GM11168 (cell line): ENCODE measurements around the gene CMIP.

Experiments used
- in situ Hi-C: fragments of 300-500 bp; cut with MboI; formaldehyde crosslinking; loops from one replicate; pipeline ENCODE4 v1.12.0; 2022; ENCODE audit warnings: low sequenced_read_pairs; ENCODE audit not compliant: unreplicated experiment

Gene CMIP

GRCh38 chr16:81638286-81638945 is 193.8 kb downstream of the CMIP start:
- in situ Hi-C loops, result no loop called here

GRCh38 chr16:81639348-81639747 is 194.7 kb downstream of the CMIP start:
- in situ Hi-C loops, result no loop called here

GRCh38 chr16:81639931-81640680 is 195.5 kb downstream of the CMIP start:
- in situ Hi-C loops, result no loop called here

- in situ Hi-C loops, result no loop called here
Observed at GRCh38 chr16:81640681-81641070, 196.1 kb downstream of the CMIP start.

- in situ Hi-C loops, result no loop called here
Observed at GRCh38 chr16:81641395-81642106, 196.9 kb downstream of the CMIP start.

- in situ Hi-C loops, result no loop called here
Observed at GRCh38 chr16:81642107-81642436, 197.5 kb downstream of the CMIP start.

- in situ Hi-C loops, result no loop called here
Observed at GRCh38 chr16:81642943-81643342, 198.3 kb downstream of the CMIP start.

GRCh38 chr16:81645266-81645694 is 200.7 kb downstream of the CMIP start:
- in situ Hi-C loops, result no loop called here

GRCh38 chr16:81645925-81646324 is 201.3 kb downstream of the CMIP start:
- in situ Hi-C loops, result no loop called here

GRCh38 chr16:81646561-81646960 is 202.0 kb downstream of the CMIP start:
- in situ Hi-C loops, result no loop called here

- in situ Hi-C loops, result no loop called here
Observed at GRCh38 chr16:81647527-81647926, 202.9 kb downstream of the CMIP start.

- in situ Hi-C loops, result no loop called here
Observed at GRCh38 chr16:81649561-81650184, 205.1 kb downstream of the CMIP start.

GRCh38 chr16:81650281-81650680 is 205.7 kb downstream of the CMIP start:
- in situ Hi-C loops, result no loop called here

GRCh38 chr16:81650982-81651562 is 206.5 kb downstream of the CMIP start:
- in situ Hi-C loops, result no loop called here

GRCh38 chr16:81651758-81652718 is 207.4 kb downstream of the CMIP start:
- in situ Hi-C loops, result no loop called here

- in situ Hi-C loops, result no loop called here
Observed at GRCh38 chr16:81652798-81653505, 208.3 kb downstream of the CMIP start.

- in situ Hi-C loops, result no loop called here
Observed at GRCh38 chr16:81654346-81654745, 209.7 kb downstream of the CMIP start.

GRCh38 chr16:81655469-81656162 is 211.0 kb downstream of the CMIP start:
- in situ Hi-C loops, result no loop called here
